Suprapubic skin (tissue), 4 donors: Measurements from ENCODE around the gene RGS9BP.

Experiments used
- EP300 ChIP-seq: sonication (generic); formaldehyde crosslinking; IDR thresholded peaks from one replicate; pipeline ENCODE4 v1.6.1; 2017; ENCODE audit warnings: antibody characterized with exemption
- POLR2A ChIP-seq, 2 donors: fragments of 450-650 bp; IDR thresholded peaks; one replicate each; pipeline ENCODE4 v1.6.1; 2017; ENCODE audit warnings: antibody characterized with exemption in 2 of 2, mild to moderate bottlenecking in 2 of 2, moderate library complexity in 2 of 2
- POLR2AphosphoS5 ChIP-seq, 3 donors: sonication (generic); formaldehyde crosslinking; IDR thresholded peaks; one replicate each; pipeline ENCODE4 v1.6.1; 2017; ENCODE audit warnings: antibody characterized with exemption in 3 of 3
- TF ChIP-seq, protein P1 (sequence below), 2 donors: fragments of 200-600 bp in 1 of 2; fragments of 450-650 bp in 1 of 2; sonication (generic) in 1 of 2; IDR thresholded peaks; one replicate each; pipeline ENCODE4 v1.5.1; 2016 to 2019; ENCODE audit warnings: antibody characterized with exemption in 2 of 2, mild to moderate bottlenecking in 1 of 2, moderate library complexity in 1 of 2

DNA sequence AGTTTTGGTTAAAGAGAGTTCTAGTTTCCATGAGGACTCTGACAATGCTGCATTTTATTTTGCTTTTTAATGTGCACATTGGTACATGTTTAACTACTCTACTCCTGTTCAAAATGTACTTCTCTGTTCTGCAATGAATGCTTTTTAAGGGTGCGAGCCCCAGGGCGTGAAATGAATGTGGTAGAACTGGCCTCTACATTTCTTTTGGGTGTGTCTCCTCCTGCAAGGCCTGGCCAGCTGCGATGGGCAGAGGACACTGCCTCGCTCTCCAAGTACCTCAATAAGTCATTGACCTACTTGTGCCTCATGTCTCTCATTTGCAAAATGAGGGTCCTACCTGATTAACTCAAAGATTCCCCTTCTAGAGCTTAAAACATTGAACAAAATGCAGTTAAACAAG, 6.7 kb downstream of the RGS9BP start:
- TF ChIP-seq, protein P1, sequence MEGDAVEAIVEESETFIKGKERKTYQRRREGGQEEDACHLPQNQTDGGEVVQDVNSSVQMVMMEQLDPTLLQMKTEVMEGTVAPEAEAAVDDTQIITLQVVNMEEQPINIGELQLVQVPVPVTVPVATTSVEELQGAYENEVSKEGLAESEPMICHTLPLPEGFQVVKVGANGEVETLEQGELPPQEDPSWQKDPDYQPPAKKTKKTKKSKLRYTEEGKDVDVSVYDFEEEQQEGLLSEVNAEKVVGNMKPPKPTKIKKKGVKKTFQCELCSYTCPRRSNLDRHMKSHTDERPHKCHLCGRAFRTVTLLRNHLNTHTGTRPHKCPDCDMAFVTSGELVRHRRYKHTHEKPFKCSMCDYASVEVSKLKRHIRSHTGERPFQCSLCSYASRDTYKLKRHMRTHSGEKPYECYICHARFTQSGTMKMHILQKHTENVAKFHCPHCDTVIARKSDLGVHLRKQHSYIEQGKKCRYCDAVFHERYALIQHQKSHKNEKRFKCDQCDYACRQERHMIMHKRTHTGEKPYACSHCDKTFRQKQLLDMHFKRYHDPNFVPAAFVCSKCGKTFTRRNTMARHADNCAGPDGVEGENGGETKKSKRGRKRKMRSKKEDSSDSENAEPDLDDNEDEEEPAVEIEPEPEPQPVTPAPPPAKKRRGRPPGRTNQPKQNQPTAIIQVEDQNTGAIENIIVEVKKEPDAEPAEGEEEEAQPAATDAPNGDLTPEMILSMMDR (IDR thresholded peaks at IDR 0.05): no peak
- no peak for TF ChIP-seq POLR2AphosphoS5 (IDR thresholded peaks at IDR 0.05)
- no peak for TF ChIP-seq POLR2A (IDR thresholded peaks at IDR 0.05)
- TF ChIP-seq EP300: no peak
